Activated CD4-positive, alpha-beta T cell treated with anti-CD3 and anti-CD28 coated beads, Interleukin-2, Interleukin-4, amounts not matched to agents 100 ng/mL and 50 ng/mL, durations not matched to agents 16 hours and 8 hours (primary cell): ENCODE measurements around the gene MCRIP2.

Experiments used
- DNase-seq: peaks from one replicate; pipeline ENCODE4 v3.0.0-alpha.2; 2020; ENCODE audit warnings: low spot score

The MCRIP2 gene

GRCh38 chr16:616733-617586, 24.7 kb upstream of the MCRIP2 start:
- DNase-seq: no peak

GRCh38 chr16:617855-618254, 23.8 kb upstream of the MCRIP2 start:
- DNase-seq: no peak

- no peak for DNase-seq
Observed at GRCh38 chr16:619476-620100, 22.0 kb upstream of the MCRIP2 start.

GRCh38 chr16:620700-621525, 20.7 kb upstream of the MCRIP2 start:
- DNase-seq: no peak

GRCh38 chr16:621526-622105, 20.0 kb upstream of the MCRIP2 start:
- DNase-seq: no peak

GRCh38 chr16:622920-623280, 18.7 kb upstream of the MCRIP2 start:
- DNase-seq: no peak

GRCh38 chr16:624526-625070, 17.0 kb upstream of the MCRIP2 start:
- DNase-seq: no peak

GRCh38 chr16:625117-625976, 16.3 kb upstream of the MCRIP2 start:
- no peak for DNase-seq

- DNase-seq: no peak
Observed at GRCh38 chr16:625977-626765, 15.5 kb upstream of the MCRIP2 start.

- DNase-seq: no peak
Observed at GRCh38 chr16:626787-627453, 14.7 kb upstream of the MCRIP2 start.

GRCh38 chr16:627454-628239, 14.0 kb upstream of the MCRIP2 start:
- DNase-seq: no peak

- DNase-seq: no peak
Observed at GRCh38 chr16:628321-629061, 13.1 kb upstream of the MCRIP2 start.

GRCh38 chr16:629185-629832, 12.3 kb upstream of the MCRIP2 start:
- DNase-seq: no peak

GRCh38 chr16:629833-630248, 11.8 kb upstream of the MCRIP2 start:
- no peak for DNase-seq

- DNase-seq: no peak
Observed at GRCh38 chr16:630249-630814, 11.3 kb upstream of the MCRIP2 start.

- no peak for DNase-seq
Observed at GRCh38 chr16:630815-631405, 10.7 kb upstream of the MCRIP2 start, which contains the start of gene WFIKKN1. Gene WFIKKN1, plus strand, starts transcription at chr16:630985. Its CDS starts 269 bp downstream, at chr16:631254.
